Smooth muscle cell (in vitro differentiated cells): Measurements from ENCODE around the gene LRRTM3. TPM values are rescaled to one million over a fixed set of nuclear protein-coding genes. Genes with fewer than 3 reads are reported as not detected.

Source experiments
- DNase-seq: peaks from one replicate; lab custom pipeline; 2025; ENCODE audit not compliant: unreplicated experiment; lab: John Stamatoyannopoulos, UW
- H2AFZ ChIP-seq: fragments of 200-600 bp; sonication (generic); 2 replicates; pipeline ENCODE4 v1.6.0; 2016; ENCODE audit warnings: antibody characterized with exemption, low read depth, mild to moderate bottlenecking
- H3F3A ChIP-seq: fragments of 200-600 bp; sonication (generic); 2 replicates; pipeline ENCODE4 v1.6.0; 2017; ENCODE audit warnings: antibody characterized with exemption, low read depth
- H3K27ac ChIP-seq: fragments of 200-600 bp; sonication (generic); 2 replicates; pipeline ENCODE4 v1.5.1; 2016; ENCODE audit warnings: low read depth, mild to moderate bottlenecking
- H3K27me3 ChIP-seq: fragments of 200-600 bp; sonication (generic); 2 replicates; pipeline ENCODE4 v1.6.1; 2016; ENCODE audit warnings: low read depth, mild to moderate bottlenecking
- H3K36me3 ChIP-seq: fragments of 200-600 bp; sonication (generic); 2 replicates; pipeline ENCODE4 v1.5.1; 2016; ENCODE audit warnings: low read depth
- H3K4me1 ChIP-seq: fragments of 200-600 bp; sonication (generic); 2 replicates; pipeline ENCODE4 v1.5.1; 2016; ENCODE audit warnings: low read depth
- H3K4me2 ChIP-seq: fragments of 200-600 bp; sonication (generic); 2 replicates; pipeline ENCODE4 v1.6.0; 2016; ENCODE audit warnings: mild to moderate bottlenecking
- H3K4me3 ChIP-seq: fragments of 200-600 bp; sonication (generic); 2 replicates; pipeline ENCODE4 v1.5.1; 2016; ENCODE audit warnings: mild to moderate bottlenecking
- H3K79me2 ChIP-seq: fragments of 200-600 bp; sonication (generic); 2 replicates; pipeline ENCODE4 v1.6.0; 2016; ENCODE audit warnings: low read depth, mild to moderate bottlenecking
- H3K9ac ChIP-seq: fragments of 200-600 bp; sonication (generic); 2 replicates; pipeline ENCODE4 v1.6.0; 2016; ENCODE audit warnings: low read depth
- H3K9me3 ChIP-seq: fragments of 200-600 bp; sonication (generic); replicated peaks from 2 replicates; pipeline ENCODE4 v1.5.1; 2016; ENCODE audit warnings: low read depth
- H4K20me1 ChIP-seq: fragments of 200-600 bp; sonication (generic); 2 replicates; pipeline ENCODE4 v1.6.0; 2016; ENCODE audit warnings: low read depth
- WGBS: methylation state at CpG from one replicate; pipeline ENCODE4 v1.1.7; 2016; ENCODE audit warnings: low lambda C conversion rate; 5-methylcytosine and 5-hydroxymethylcytosine counted together
- polyA plus RNA-seq: library from polyadenylated mRNA; unstranded; fragments of >200 nt; fragmentation: Nextera tagmentation; extraction: Ambion mirVana; gene quantifications from 2 replicates; pipeline ENCODE4 v1.2.1, GENCODE V29; 2016
- total RNA-seq: library from RNA; depleted of rRNA; stranded (reverse); fragments of >200 nt; gene quantifications from 2 replicates; pipeline ENCODE4 v1.2.3, GENCODE V29; 2014
- TF ChIP-seq, protein P1 (sequence below): fragments of 200-600 bp; sonication (generic); IDR thresholded peaks from 2 replicates; pipeline ENCODE4 v1.5.1; 2017; ENCODE audit warnings: borderline replicate concordance, mild to moderate bottlenecking, antibody characterized with exemption; ENCODE audit not compliant: insufficient read depth, poor library complexity, severe bottlenecking

The LRRTM3 gene
- total and polyA plus RNA-seq, 2 experiments from 2014 or later, result not detected

DNA sequence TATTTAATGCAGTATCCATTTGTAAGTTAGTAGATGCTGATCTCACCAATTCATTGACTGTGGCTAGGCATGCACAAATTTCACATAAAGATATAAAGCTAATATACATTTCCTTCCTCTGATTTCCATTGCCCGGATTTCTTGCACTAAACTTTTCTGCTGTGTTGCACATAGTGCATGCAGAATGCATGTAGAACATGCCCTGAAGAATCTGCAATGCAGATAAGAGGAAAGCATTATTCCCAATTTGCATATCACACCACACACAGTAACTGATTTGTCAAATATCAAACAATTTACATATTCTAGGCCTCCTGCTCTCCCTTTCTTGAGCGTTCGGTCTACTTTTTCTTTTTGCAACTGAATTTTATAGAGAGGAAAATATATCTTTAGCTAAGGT is 124.2 kb downstream of the LRRTM3 start:
- H3K4me3 ChIP-seq, result no peak overlapping the region
- no peak overlapping the region for H3K27ac ChIP-seq
- no peak for DNase-seq
- no peaks in the 10 kb centered on the region for H3K4me1 ChIP-seq
- H3K9ac ChIP-seq, result no peak overlapping the region
- no peaks in the 10 kb centered on the region for H3K79me2 ChIP-seq
- no peaks in the 10 kb centered on the region for H3K36me3 ChIP-seq
- H3K4me2 ChIP-seq, result no peak overlapping the region
- no peaks in the 10 kb centered on the region for H3F3A ChIP-seq
- TF ChIP-seq, protein P1, sequence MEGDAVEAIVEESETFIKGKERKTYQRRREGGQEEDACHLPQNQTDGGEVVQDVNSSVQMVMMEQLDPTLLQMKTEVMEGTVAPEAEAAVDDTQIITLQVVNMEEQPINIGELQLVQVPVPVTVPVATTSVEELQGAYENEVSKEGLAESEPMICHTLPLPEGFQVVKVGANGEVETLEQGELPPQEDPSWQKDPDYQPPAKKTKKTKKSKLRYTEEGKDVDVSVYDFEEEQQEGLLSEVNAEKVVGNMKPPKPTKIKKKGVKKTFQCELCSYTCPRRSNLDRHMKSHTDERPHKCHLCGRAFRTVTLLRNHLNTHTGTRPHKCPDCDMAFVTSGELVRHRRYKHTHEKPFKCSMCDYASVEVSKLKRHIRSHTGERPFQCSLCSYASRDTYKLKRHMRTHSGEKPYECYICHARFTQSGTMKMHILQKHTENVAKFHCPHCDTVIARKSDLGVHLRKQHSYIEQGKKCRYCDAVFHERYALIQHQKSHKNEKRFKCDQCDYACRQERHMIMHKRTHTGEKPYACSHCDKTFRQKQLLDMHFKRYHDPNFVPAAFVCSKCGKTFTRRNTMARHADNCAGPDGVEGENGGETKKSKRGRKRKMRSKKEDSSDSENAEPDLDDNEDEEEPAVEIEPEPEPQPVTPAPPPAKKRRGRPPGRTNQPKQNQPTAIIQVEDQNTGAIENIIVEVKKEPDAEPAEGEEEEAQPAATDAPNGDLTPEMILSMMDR, result no peak
- H4K20me1 ChIP-seq, result no peaks in the 10 kb centered on the region
- no peak overlapping the region for H2AFZ ChIP-seq
- H3K27me3 ChIP-seq, result no peaks in the 10 kb centered on the region
- 97% methylated on average over 3 of the region's 3 CpGs for WGBS
- no peaks in the 10 kb centered on the region for H3K9me3 ChIP-seq

DNA sequence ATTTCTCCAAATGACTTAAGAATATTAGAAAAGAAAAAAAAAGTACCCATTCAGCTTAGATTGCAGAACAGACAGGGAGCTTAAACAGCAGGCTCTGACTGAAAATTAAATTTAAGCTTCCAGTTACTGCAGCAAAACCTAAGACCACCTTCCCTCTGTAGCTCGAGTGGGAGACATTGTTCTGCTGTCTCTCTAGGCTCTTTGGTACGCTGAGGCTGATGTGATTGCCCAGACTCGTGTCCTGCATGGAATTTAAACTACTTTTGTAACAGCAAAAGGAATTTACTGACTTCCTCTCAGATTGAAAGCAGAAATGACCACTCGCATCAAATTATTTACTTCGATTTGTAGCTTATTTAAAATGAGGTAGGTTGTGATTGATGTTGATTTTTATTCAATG is 124.6 kb downstream of the LRRTM3 start:
- Histone ChIP-seq H3F3A (no peaks in the 10 kb centered on the region), H3K27ac (no peak overlapping the region), H3K4me1 (no peaks in the 10 kb centered on the region), H3K9ac (no peak overlapping the region), H3K9me3 (no peaks in the 10 kb centered on the region), H4K20me1 (no peaks in the 10 kb centered on the region), H3K36me3 (no peaks in the 10 kb centered on the region), H2AFZ (no peak overlapping the region), H3K27me3 (no peaks in the 10 kb centered on the region), H3K79me2 (no peaks in the 10 kb centered on the region), H3K4me3 (no peak overlapping the region), H3K4me2 (no peak overlapping the region)
- no peak for DNase-seq
- WGBS, result 77% methylated on average over 5 of the region's 5 CpGs
- TF ChIP-seq, protein P1, result no peak

DNA sequence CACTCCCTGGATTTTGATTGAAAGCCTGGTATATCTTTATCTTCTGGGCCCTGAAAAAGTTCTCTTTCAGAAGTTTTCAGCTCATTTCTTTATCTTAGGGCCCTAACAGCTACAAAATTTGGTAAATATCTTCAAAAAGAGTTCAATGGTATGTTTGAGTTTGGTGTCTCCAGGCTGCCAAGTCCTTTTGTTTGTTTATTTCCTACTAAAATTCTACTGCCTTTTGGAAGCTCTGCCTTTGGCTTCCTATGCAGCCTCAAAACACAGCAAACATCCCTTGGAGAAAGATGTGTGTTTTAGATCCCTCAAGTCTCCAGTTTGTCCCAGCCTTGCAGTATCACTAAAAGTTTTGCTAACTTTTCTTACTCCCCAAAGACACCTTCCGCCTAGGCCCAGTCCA is 146.8 kb downstream of the LRRTM3 start:
- Histone ChIP-seq H3K79me2 (no peaks in the 10 kb centered on the region), H3K36me3 (no peaks in the 10 kb centered on the region), H3K4me1 (no peaks in the 10 kb centered on the region), H3K4me3 (no peak overlapping the region), H3K9ac (no peak overlapping the region), H3F3A (no peaks in the 10 kb centered on the region), H3K27me3 (no peaks in the 10 kb centered on the region), H3K27ac (no peak overlapping the region), H2AFZ (peak overlapping the region; percentile 60), H3K4me2 (no peak overlapping the region), H3K9me3 (no peaks in the 10 kb centered on the region), H4K20me1 (no peaks in the 10 kb centered on the region)
- 95% methylated on average over 1 of the region's 1 CpG for WGBS
- no peak for DNase-seq
- TF ChIP-seq, protein P1, result no peak

DNA sequence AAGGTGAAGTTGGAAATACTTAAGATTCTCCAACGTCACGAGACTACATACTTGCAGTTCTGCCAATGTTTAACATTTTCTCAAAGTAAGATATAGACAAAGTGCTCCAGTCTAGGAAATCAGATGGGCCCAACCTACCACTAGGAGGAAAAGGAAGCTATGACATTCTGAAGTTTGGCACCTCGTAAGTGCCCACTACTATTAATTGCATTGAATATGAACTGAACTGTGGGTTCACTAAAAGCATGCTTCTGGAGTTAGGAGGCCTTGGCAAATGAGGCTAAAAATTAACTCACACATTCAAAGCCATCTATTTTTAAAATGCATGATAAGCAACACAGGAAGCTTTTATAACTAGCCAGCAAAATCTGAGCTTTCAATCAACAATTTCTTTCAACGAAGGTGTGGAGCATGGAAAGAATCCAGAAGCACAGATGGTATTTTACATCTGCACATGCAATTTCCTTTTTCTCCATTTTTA is 149.7 kb downstream of the LRRTM3 start:
- Histone ChIP-seq H3K4me2 (no peak overlapping the region), H3K9ac (no peak overlapping the region), H3K27me3 (no peaks in the 10 kb centered on the region), H4K20me1 (no peaks in the 10 kb centered on the region), H3K27ac (no peak overlapping the region), H3K36me3 (no peaks in the 10 kb centered on the region), H3F3A (no peaks in the 10 kb centered on the region), H3K4me1 (no peaks in the 10 kb centered on the region), H2AFZ (no peak overlapping the region), H3K9me3 (no peaks in the 10 kb centered on the region), H3K79me2 (no peaks in the 10 kb centered on the region), H3K4me3 (no peak overlapping the region)
- no peak for DNase-seq
- TF ChIP-seq, protein P1, result no peak
- WGBS, result 81% methylated on average over 4 of the region's 4 CpGs
